Upper lobe of right lung (tissue), 1 donor: ENCODE results near the gene PEMT. TPM values are rescaled to one million over a fixed set of nuclear protein-coding genes. Genes with fewer than 3 reads are reported as not detected.
A peak's percentile ranks its signal among the peaks of the same experiment; 100 is the strongest.

Experiments
- ATAC-seq: fragments of 200-7000 bp; cut with Tn5 transposase; one replicate; pipeline ENCODE4 v1.9.1; 2020; ENCODE audit warnings: mild to moderate bottlenecking, moderate library complexity
- DNase-seq: peaks from one replicate; pipeline ENCODE4 v3.0.0-alpha.2; 2020
- H3K27ac ChIP-seq: fragments of 200-600 bp; one replicate; pipeline ENCODE4 v1.8.0; 2022
- H3K27me3 ChIP-seq: fragments of 200-600 bp; one replicate; pipeline ENCODE4 v1.8.0; 2022; ENCODE audit warnings: mild to moderate bottlenecking
- H3K36me3 ChIP-seq: fragments of 200-600 bp; one replicate; pipeline ENCODE4 v1.8.0; 2022
- H3K4me1 ChIP-seq: fragments of 200-600 bp; one replicate; pipeline ENCODE4 v1.8.0; 2022
- H3K4me3 ChIP-seq: fragments of 200-600 bp; one replicate; pipeline ENCODE4 v1.8.0; 2022; ENCODE audit warnings: mild to moderate bottlenecking
- H3K9me3 ChIP-seq: fragments of 200-600 bp; one replicate; pipeline ENCODE4 v1.8.0; 2022
- intact Hi-C: fragments of 100-400 bp; cut with DNase I; formaldehyde crosslinking; loops from one replicate; pipeline ENCODE4 v1.11.0; 2022
- total RNA-seq: library from RNA; stranded (reverse); fragmentation: NEBNext Ultra II Directional; extraction: Animal tissue kit (Norgen Biotek cat#: 25700); gene quantifications from one replicate; pipeline ENCODE4 v1.2.1, GENCODE V29; 2021
- TF ChIP-seq, protein P1 (sequence below): fragments of 200-600 bp; IDR thresholded peaks from one replicate; pipeline ENCODE4 v1.8.0; 2022; ENCODE audit warnings: antibody characterized with exemption
- donor health status: DM: no; HTN: yes; CAD: no; lungs with severe emphysema.

The PEMT gene
- total RNA-seq, 1 donor from 2014 or later = 29.6 TPM

- Histone ChIP-seq H3K36me3 (no peaks in the 10 kb centered on the region), H3K27ac (no peak overlapping the region), H3K27me3 (no peaks in the 10 kb centered on the region), H3K4me1 (no peaks in the 10 kb centered on the region), H3K4me3 (no peak overlapping the region), H3K9me3 (no peaks in the 10 kb centered on the region)
- TF ChIP-seq, protein P1, sequence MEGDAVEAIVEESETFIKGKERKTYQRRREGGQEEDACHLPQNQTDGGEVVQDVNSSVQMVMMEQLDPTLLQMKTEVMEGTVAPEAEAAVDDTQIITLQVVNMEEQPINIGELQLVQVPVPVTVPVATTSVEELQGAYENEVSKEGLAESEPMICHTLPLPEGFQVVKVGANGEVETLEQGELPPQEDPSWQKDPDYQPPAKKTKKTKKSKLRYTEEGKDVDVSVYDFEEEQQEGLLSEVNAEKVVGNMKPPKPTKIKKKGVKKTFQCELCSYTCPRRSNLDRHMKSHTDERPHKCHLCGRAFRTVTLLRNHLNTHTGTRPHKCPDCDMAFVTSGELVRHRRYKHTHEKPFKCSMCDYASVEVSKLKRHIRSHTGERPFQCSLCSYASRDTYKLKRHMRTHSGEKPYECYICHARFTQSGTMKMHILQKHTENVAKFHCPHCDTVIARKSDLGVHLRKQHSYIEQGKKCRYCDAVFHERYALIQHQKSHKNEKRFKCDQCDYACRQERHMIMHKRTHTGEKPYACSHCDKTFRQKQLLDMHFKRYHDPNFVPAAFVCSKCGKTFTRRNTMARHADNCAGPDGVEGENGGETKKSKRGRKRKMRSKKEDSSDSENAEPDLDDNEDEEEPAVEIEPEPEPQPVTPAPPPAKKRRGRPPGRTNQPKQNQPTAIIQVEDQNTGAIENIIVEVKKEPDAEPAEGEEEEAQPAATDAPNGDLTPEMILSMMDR = no peak
- ATAC-seq (no peak), DNase-seq (no peak)
- intact Hi-C loops = no loop called here
Measured at GRCh38 chr17:17553217-17554195, 38.0 kb downstream of the PEMT start.

DNA sequence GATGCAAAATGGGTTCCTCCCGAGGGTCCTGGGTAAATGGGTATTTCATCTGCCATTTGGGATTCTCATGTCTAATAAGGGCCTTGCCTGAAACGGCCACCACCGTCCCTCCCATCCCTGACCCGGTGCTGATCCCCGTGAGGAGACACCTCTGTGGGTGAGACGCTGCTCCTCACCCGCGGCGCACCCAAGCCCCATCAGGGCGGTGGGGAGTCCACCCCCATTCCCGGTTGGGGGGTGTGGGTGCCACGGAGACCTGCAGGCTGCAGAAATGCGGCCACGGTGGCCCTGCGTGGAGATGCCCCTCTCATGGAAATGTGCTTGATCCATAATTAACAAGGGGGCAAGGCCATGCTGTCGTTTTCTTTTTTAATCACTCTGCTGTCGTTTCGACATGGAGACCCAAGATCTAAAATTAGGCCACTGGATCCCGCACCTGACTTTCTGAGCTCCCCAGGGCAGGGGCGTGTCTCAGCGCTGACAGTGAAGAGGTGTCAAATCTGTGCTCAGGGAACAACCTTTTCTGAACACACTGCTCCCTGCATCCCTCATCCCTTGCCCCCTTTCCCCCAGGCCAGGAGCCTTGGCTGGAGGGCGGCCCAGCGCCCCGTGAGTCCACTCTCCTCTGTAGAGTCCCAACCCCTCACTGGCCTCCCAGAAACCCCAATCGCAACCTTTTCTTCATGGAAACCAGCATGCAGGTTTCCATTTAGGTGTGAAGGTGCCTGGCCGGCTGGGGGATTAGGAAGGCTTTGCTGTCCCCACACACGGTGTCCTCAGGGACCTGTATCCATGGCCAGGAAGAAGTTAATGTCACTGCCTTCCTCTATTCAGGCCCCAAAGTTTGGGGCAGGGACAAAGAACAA lies 38.9 kb downstream of the PEMT start:
- ATAC-seq (no peak), DNase-seq (no peak)
- Histone ChIP-seq H3K4me3 (no peak overlapping the region), H3K9me3 (no peaks in the 10 kb centered on the region), H3K4me1 (no peaks in the 10 kb centered on the region), H3K36me3 (no peaks in the 10 kb centered on the region), H3K27me3 (no peaks in the 10 kb centered on the region), H3K27ac (no peak overlapping the region)
- TF ChIP-seq, protein P1 = no peak
- intact Hi-C loops = no loop called here

DNA sequence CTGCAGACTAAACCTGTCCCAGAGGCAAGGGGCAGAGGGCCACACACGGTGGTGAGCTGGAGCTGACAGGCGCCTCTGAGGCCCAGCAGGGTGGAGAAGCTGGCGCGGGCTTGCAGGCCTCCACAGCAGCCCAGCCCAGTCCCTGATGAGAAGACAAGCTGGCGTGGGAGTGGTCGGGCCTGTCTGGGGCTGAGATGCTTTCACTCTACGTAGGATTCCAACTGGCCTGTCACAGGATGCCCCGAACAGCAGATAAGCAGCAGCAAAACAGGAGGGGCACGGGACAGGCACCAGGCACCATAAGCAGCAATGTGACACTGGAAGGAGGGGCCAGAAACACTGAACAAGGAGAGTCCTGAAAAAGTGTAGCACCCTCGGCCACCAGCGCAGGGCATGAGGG lies 40.1 kb downstream of the PEMT start:
- H3K9me3 ChIP-seq = no peaks in the 10 kb centered on the region
- no peaks in the 10 kb centered on the region for H3K36me3 ChIP-seq
- H3K27ac ChIP-seq = no peak overlapping the region
- no peaks in the 10 kb centered on the region for H3K27me3 ChIP-seq
- TF ChIP-seq, protein P1 = no peak
- H3K4me3 ChIP-seq = no peak overlapping the region
- no peak for DNase-seq
- intact Hi-C loops = no loop called here
- no peaks in the 10 kb centered on the region for H3K4me1 ChIP-seq
- ATAC-seq = peak; percentile 16

- Histone ChIP-seq H3K27me3 (no peaks in the 10 kb centered on the region), H3K36me3 (no peaks in the 10 kb centered on the region), H3K27ac (no peak overlapping the region), H3K4me3 (no peak overlapping the region), H3K4me1 (peaks cover 3% of the 10 kb centered on the region), H3K9me3 (no peaks in the 10 kb centered on the region)
- ATAC-seq (no peak), DNase-seq (no peak)
- TF ChIP-seq, protein P1 = no peak
- intact Hi-C loops = no loop called here
Measured at GRCh38 chr17:17549732-17550366, 41.7 kb downstream of the PEMT start.

GRCh38 chr17:17548044-17548443 lies 43.5 kb downstream of the PEMT start:
- Histone ChIP-seq H3K9me3 (no peaks in the 10 kb centered on the region), H3K4me3 (no peak overlapping the region), H3K36me3 (no peaks in the 10 kb centered on the region), H3K27ac (no peak overlapping the region), H3K4me1 (peaks cover 3% of the 10 kb centered on the region), H3K27me3 (no peaks in the 10 kb centered on the region)
- TF ChIP-seq, protein P1 = no peak
- intact Hi-C loops = no loop called here
- DNase-seq (no peak), ATAC-seq (no peak)
